ENCODE results near the gene WNT3A. TPM values are rescaled to one million over a fixed set of nuclear protein-coding genes. Genes with fewer than 3 reads are reported as not detected.

WNT3A gene
- polyA plus RNA-seq, 1 donor = not detected

DNA sequence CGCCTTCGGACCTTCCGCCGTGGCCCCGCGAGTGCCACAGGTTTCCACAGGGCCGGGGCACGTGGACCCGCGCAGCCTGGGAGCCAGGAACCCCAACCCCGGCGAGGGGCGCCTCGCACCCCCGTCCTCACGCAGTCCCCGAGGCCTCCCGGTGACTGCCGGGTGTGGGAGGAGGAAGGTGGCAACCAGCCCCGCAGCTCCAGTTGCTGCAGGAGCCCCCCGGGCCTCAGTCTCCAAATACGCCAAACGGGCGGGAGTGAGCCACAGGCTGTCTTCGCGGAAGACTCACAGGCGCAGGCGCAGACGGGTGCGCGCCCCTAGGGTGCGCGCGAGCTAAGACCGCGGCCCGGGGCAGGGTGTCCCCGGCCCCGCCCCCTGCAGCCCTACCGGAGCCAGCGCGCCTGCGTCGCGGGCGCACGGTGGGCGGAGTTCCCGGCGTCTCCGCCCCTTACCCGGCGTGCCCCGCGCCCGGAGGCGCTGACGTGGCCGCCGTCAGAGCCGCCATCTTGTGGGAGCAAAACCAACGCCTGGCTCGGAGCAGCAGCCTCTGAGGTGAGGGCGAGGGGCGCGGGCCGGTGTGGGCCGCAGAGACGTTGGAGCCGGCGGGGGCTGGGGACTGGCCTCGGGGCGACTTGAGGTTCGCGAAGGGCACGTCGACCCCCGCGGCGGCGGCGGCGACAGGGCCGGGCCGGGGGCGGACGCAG, 75.6 kb downstream of the WNT3A start, which contains the start of gene ARF1:
Gene ARF1, plus strand, starts transcription at position 495 of the 704 bp plus-strand sequence. CDS start 14,407 bp downstream, outside the sequence.
- Histone ChIP-seq H3K4me1 (ENCODE audit: control insufficient read depth, insufficient read depth, low read length) (peaks cover 35% of the 10 kb centered on the region), H3K36me3 (ENCODE audit: control insufficient read depth, insufficient read depth, low read length) (peaks cover 3% of the 10 kb centered on the region), H3K9me3 (ENCODE audit: control insufficient read depth, low read depth, low read length) (no peaks in the 10 kb centered on the region), H3K27ac (ENCODE audit: low read length) (peak within 1 kb of the TSS; percentile 97), H3K27me3 (ENCODE audit: control insufficient read depth, insufficient read depth, low read length) (no peaks in the 10 kb centered on the region), H3K4me3 (ENCODE audit: low read length) (peak within 1 kb of the TSS; percentile 84)
- peak; percentile 94 to 95 for DNase-seq
- WGBS (ENCODE audit: insufficient coverage, low lambda C conversion rate) = no CpG with 5 or more reads among the region's 87 CpGs

DNA sequence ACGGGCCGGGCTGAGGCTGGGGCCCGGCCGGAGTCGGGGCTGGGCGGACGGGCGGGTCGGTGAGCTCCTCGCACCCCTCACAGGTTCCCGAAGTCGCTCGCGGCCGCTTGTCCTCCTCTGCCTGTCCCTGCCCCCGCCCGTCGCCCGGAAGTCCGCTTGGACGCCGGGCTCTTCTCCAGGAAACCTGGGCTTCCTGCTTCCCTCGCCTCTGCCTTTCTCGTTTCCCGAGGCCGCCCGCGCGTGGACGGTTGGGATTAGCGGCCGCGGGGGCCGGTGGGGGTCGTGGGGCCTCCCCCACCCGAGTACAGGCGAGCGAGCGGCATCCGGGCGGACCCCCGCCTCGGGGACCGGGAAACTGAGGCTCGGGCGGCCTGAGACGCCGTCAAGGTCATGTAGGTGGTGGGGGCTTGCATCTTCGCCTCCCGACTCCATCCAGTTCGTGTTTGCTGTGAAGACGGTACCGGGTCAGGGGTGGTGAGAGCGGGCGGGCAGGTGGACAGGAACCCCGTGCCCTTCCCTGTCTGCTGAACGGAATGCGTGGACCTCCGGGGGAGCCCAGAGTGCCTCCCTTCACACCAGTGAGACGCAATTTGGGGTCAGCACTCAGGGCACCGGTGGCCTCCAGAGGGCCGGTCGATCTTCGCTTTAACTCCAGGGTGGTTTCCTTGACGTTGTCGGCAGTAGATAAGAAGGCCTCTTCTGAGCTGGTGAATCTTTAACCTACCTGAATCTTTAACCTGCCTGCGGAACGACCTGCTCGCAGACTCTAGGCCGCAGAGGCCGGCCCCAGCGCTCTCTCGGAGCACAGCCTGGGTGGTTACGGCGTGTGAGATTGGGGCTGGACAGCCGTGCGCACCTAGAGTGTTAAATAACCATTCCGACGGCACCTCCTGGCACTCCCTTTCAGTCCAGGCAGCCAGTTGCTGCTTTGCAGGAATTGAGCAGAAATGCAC, 76.4 kb downstream of the WNT3A start:
- H3K27me3 ChIP-seq (ENCODE audit: control insufficient read depth, insufficient read depth, low read length) = no peaks in the 10 kb centered on the region
- no CpG with 5 or more reads among the region's 79 CpGs for WGBS (ENCODE audit: insufficient coverage, low lambda C conversion rate)
- H3K9me3 ChIP-seq (ENCODE audit: control insufficient read depth, low read depth, low read length) = no peaks in the 10 kb centered on the region
- peaks cover 9% of the 10 kb centered on the region for H3K36me3 ChIP-seq (ENCODE audit: control insufficient read depth, insufficient read depth, low read length)
- peak overlapping the region; percentile 97 for H3K27ac ChIP-seq (ENCODE audit: low read length)
- H3K4me1 ChIP-seq (ENCODE audit: control insufficient read depth, insufficient read depth, low read length) = peaks cover 43% of the 10 kb centered on the region
- DNase-seq = peak; percentile 82 to 92
- H3K4me3 ChIP-seq (ENCODE audit: low read length) = peak overlapping the region; percentile 67

DNA sequence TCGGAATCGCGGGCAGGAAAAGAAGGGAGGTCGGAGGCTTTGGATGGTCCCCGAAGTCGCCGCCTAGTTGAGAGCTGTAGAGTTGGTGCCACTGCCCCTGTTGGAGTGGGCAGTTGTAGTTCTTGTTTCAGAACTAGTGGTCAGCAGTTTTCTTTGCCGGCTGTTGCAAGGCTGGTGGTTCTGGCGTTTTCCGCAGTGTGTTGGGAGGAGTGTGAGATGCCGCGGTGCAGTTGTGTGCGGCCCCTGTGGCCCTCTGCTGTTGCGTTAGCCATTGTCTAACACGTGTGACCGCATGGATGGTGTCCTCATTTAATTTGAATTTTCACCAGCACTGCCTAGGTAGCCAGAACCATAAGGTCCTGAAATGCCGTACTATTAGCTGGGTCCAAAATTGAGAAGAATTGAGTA, 77.1 kb downstream of the WNT3A start:
- WGBS (ENCODE audit: insufficient coverage, low lambda C conversion rate) = no CpG with 5 or more reads among the region's 17 CpGs
- no peaks in the 10 kb centered on the region for H3K9me3 ChIP-seq (ENCODE audit: control insufficient read depth, low read depth, low read length)
- no peak for DNase-seq

DNA sequence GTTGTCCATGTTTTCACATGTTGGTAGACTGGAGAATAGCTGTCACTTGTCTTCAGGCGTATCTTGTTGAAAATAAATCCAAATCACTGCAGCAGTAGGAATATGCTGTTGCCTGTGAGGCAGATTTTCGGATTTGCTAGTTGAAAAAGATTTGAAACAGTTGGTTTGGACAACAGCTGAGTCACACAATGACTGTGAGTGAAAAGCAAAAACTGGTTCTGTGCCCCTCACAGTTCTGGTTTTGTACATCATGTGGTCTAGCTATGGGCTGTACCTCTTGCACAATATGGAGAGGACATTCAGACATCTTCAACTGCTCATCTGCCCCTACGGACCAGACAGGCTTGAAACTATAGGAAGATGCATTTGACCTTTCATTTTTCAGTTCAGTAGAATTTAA, 77.5 kb downstream of the WNT3A start:
- 20% methylated on average over 1 of the region's 3 CpGs for WGBS (ENCODE audit: insufficient coverage, low lambda C conversion rate)
- Histone ChIP-seq H3K27me3 (ENCODE audit: control insufficient read depth, insufficient read depth, low read length) (no peaks in the 10 kb centered on the region), H3K9me3 (ENCODE audit: control insufficient read depth, low read depth, low read length) (no peaks in the 10 kb centered on the region), H3K4me3 (ENCODE audit: low read length) (peak overlapping the region; percentile 67), H3K27ac (ENCODE audit: low read length) (peak overlapping the region; percentile 97), H3K4me1 (ENCODE audit: control insufficient read depth, insufficient read depth, low read length) (peaks cover 53% of the 10 kb centered on the region), H3K36me3 (ENCODE audit: control insufficient read depth, insufficient read depth, low read length) (peaks cover 19% of the 10 kb centered on the region)
- DNase-seq = peak in 1 of 2 donors; percentile 20

More for the DNA sequence above, 77.1 kb downstream of the WNT3A start:
- Histone ChIP-seq H3K36me3 (ENCODE audit: control insufficient read depth, insufficient read depth, low read length) (peaks cover 15% of the 10 kb centered on the region), H3K4me3 (ENCODE audit: low read length) (peak overlapping the region; percentile 67), H3K27ac (ENCODE audit: low read length) (peak overlapping the region; percentile 97), H3K27me3 (ENCODE audit: control insufficient read depth, insufficient read depth, low read length) (no peaks in the 10 kb centered on the region), H3K4me1 (ENCODE audit: control insufficient read depth, insufficient read depth, low read length) (peaks cover 48% of the 10 kb centered on the region)

DNA sequence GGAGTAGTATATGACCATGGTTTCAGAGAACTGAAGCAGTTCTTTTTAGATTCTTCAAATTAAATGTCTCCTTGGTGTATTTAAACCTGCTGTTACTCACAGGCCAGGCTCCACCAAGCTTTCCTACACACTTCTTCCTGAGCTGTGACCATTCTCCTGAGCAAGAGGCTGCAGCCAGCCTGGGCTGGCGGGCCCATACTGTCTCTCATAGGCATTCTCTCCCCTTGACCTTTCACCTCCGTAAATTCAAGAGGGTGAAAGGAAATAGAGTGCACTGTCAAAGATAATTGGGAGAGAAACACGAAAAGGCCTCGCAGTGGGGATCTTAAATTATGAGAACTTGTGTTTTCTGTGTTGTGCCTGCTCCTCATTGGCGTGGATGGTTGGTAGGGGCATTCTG, 78.0 kb downstream of the WNT3A start:
- H3K4me3 ChIP-seq (ENCODE audit: low read length) = peak overlapping the region; percentile 67
- H3K27ac ChIP-seq (ENCODE audit: low read length) = peak overlapping the region; percentile 97
- no peak for DNase-seq
- peaks cover 58% of the 10 kb centered on the region for H3K4me1 ChIP-seq (ENCODE audit: control insufficient read depth, insufficient read depth, low read length)
- no peaks in the 10 kb centered on the region for H3K27me3 ChIP-seq (ENCODE audit: control insufficient read depth, insufficient read depth, low read length)
- H3K9me3 ChIP-seq (ENCODE audit: control insufficient read depth, low read depth, low read length) = no peaks in the 10 kb centered on the region
- peaks cover 21% of the 10 kb centered on the region for H3K36me3 ChIP-seq (ENCODE audit: control insufficient read depth, insufficient read depth, low read length)
- no CpG with 5 or more reads among the region's 5 CpGs for WGBS (ENCODE audit: insufficient coverage, low lambda C conversion rate)

DNA sequence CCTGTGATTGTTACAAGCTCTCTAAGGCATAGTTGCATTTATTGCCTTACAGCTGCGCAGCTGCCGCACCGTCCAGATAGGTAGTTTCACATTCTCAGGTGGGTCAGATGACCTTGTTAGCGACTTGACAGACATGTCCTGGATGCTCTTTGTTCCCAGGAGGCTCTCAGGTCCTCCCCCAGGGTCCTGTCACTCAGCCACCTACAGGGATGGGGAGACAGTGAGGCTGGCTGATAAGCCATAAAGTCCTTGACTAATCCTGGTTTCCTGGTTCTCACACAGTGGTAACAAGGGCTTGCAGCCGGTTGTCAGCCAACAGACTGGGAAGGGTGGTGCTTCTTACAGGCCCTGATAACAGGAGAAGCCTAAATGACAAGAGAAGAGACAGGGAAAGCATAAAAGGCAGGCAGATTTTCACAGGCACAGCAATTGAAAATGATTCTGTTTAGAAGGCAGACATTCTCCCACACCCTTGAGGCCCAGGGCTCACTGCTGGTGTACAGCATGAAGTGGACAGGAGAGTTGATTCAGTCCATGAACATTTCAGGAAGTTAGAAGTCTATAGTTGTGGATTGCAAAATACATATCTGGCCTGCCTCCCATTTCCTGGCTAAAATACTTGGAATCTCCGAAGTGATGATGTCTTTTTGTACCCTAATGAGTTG, 78.6 kb downstream of the WNT3A start:
- peak; percentile 92 to 95 for DNase-seq
- Histone ChIP-seq H3K4me1 (ENCODE audit: control insufficient read depth, insufficient read depth, low read length) (peaks cover 64% of the 10 kb centered on the region), H3K4me3 (ENCODE audit: low read length) (peak overlapping the region; percentile 67), H3K27ac (ENCODE audit: low read length) (peak overlapping the region; percentile 97), H3K9me3 (ENCODE audit: control insufficient read depth, low read depth, low read length) (no peaks in the 10 kb centered on the region), H3K27me3 (ENCODE audit: control insufficient read depth, insufficient read depth, low read length) (no peaks in the 10 kb centered on the region), H3K36me3 (ENCODE audit: control insufficient read depth, insufficient read depth, low read length) (peaks cover 27% of the 10 kb centered on the region)
- WGBS (ENCODE audit: insufficient coverage, low lambda C conversion rate) = no CpG with 5 or more reads among the region's 6 CpGs

DNA sequence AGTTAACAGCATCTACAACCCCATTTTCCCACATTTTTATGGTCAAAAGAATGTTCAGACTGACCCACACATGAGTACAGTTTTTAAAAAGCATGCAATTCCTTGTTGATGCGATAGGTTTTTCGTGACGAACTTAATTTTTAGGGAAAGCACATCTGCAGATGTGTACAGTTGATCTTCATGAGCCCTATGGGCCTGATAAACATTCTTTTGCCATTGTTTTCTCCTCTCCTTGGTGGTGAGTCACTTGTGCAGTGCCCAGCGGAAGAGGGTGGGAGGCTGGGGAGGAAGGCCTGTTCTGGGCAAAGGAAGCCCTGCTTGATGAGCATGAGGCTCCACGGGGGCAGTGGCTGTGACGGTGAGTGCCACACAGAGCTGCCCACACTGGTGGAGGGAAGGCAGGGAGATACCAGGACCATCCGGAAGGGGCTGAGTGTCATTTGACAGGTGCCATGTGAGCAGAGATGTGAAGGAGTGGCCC, 81.0 kb downstream of the WNT3A start:
- no CpG with 5 or more reads among the region's 7 CpGs for WGBS (ENCODE audit: insufficient coverage, low lambda C conversion rate)
- Histone ChIP-seq H3K9me3 (ENCODE audit: control insufficient read depth, low read depth, low read length) (no peaks in the 10 kb centered on the region), H3K4me3 (ENCODE audit: low read length) (no peak overlapping the region), H3K27me3 (ENCODE audit: control insufficient read depth, insufficient read depth, low read length) (no peaks in the 10 kb centered on the region), H3K4me1 (ENCODE audit: control insufficient read depth, insufficient read depth, low read length) (peaks cover 64% of the 10 kb centered on the region), H3K36me3 (ENCODE audit: control insufficient read depth, insufficient read depth, low read length) (peaks cover 40% of the 10 kb centered on the region), H3K27ac (ENCODE audit: low read length) (no peak overlapping the region)
- DNase-seq = no peak

DNA sequence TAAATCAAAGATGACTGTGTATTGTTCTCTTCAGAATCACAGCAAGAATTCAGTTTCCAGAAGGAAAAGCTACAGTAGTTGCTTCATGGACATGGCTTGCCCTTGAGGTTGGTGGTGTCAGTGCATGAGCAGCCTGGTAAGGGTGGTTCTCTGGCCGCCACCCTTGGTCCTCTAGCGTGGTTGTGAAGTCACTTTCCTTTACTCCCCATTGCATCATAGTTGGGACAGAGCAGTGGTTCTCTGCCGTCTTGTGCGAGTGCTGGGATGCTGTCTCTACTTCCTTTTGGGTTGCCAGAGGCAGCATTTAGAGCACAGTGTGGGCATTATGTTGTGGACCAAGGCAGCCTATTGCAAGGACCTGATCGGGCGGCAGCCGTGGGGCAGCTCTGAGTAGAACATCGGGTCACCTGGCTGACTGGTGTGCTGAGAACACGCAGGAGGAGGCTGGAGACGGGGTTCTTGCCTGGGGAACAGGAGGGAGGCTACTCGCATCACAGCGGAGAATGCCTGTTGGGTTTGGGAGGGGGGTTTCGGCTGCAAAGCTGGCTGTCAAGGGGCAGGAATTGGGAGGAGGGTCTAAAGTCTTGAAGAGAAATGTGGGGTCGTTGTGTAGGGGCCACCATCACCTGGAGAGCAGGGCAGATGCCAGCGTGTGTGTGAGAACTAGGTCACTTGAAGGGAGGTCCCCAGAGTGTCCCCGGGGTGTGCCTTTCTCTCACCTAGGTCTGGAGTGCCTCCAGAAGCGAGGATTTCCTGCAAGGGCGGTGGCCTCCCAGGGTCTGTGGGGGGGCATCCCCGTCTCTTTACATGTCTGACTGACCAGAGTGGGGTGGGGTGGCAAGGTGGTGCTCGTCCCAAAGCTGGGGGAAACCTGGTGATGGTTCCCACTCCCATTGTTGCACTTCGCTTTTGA, 82.0 kb downstream of the WNT3A start:
- H3K27ac ChIP-seq (ENCODE audit: low read length) = no peak overlapping the region
- H3K4me1 ChIP-seq (ENCODE audit: control insufficient read depth, insufficient read depth, low read length) = peaks cover 64% of the 10 kb centered on the region
- no peak for DNase-seq
- peaks cover 44% of the 10 kb centered on the region for H3K36me3 ChIP-seq (ENCODE audit: control insufficient read depth, insufficient read depth, low read length)
- WGBS (ENCODE audit: insufficient coverage, low lambda C conversion rate) = no CpG with 5 or more reads among the region's 21 CpGs
- H3K27me3 ChIP-seq (ENCODE audit: control insufficient read depth, insufficient read depth, low read length) = no peaks in the 10 kb centered on the region
- peaks cover under 1% of the 10 kb centered on the region for H3K9me3 ChIP-seq (ENCODE audit: control insufficient read depth, low read depth, low read length)
- H3K4me3 ChIP-seq (ENCODE audit: low read length) = no peak overlapping the region

DNA sequence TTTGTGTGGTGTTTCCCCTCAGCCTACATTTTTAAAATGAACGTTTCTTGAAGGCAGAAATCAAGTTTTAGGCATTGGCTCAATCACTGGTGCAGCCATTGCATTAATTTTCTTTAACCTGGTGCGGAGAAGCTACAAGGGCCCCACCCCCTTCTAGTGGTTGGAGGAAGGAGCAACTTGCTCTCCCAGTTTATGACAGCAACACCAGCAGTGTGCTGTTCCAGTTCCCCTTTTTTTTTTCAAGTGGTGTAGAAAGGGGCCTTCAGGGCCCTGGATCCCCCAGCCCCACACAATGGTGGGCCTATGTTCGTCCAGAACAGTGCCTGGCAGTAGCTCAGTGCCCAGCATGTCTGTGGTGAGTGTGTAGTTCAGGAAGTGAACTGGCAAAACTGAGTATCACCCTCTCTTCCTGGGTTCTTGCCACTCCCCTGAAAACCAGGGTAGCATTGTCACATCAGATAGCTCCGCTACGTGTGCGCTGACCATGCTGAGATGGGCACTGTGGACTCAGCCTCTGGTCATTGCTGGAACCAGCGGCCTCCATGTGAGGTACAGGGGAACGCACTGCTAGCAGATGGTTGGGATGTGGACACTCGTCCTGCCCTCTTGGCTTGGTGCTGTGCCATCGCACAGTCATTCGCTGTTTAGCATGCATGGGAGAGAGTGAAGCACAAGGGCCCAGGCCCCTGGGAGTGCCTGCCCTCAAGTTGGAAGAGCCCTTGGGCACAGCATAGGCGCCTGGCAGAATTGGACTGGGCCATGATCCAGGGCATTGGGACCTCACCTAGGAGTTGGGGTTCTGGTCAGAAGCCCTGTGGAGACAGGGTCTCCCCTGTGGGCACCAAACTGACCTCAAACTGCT, 83.0 kb downstream of the WNT3A start:
- Histone ChIP-seq H3K27me3 (ENCODE audit: control insufficient read depth, insufficient read depth, low read length) (no peaks in the 10 kb centered on the region), H3K27ac (ENCODE audit: low read length) (no peak overlapping the region), H3K4me3 (ENCODE audit: low read length) (no peak overlapping the region), H3K9me3 (ENCODE audit: control insufficient read depth, low read depth, low read length) (peaks cover 10% of the 10 kb centered on the region), H3K4me1 (ENCODE audit: control insufficient read depth, insufficient read depth, low read length) (peaks cover 58% of the 10 kb centered on the region), H3K36me3 (ENCODE audit: control insufficient read depth, insufficient read depth, low read length) (peaks cover 49% of the 10 kb centered on the region)
- no peak for DNase-seq
- WGBS (ENCODE audit: insufficient coverage, low lambda C conversion rate) = no CpG with 5 or more reads among the region's 12 CpGs

All from large intestine (tissue), 3 donors.